GM23338 (cell line): ENCODE data around the gene SLC4A9.

ENCODE experiments used
- CTCF ChIP-seq, 2 experiments: fragments of 200-600 bp in 1 of 2; sonication (generic) in 1 of 2; conservative IDR thresholded peaks; 2 replicates each; pipeline versions ENCODE4 v1.5.1 to v1.6.1; 2016 to 2017; ENCODE audit warnings: antibody characterized with exemption in 2 of 2, low read depth in 2 of 2, mild to moderate bottlenecking in 2 of 2, moderate library complexity in 1 of 2
- EZH2 ChIP-seq: fragments of 200-600 bp; sonication (generic); IDR thresholded peaks from one replicate; pipeline ENCODE4 v1.8.0; 2017; ENCODE audit warnings: antibody characterized with exemption, mild to moderate bottlenecking, low read depth; ENCODE audit not compliant: unreplicated experiment
- POLR2AphosphoS5 ChIP-seq: IDR thresholded peaks from 2 replicates; pipeline ENCODE4 v1.6.1; 2016; ENCODE audit warnings: antibody characterized with exemption, low read depth

DNA sequence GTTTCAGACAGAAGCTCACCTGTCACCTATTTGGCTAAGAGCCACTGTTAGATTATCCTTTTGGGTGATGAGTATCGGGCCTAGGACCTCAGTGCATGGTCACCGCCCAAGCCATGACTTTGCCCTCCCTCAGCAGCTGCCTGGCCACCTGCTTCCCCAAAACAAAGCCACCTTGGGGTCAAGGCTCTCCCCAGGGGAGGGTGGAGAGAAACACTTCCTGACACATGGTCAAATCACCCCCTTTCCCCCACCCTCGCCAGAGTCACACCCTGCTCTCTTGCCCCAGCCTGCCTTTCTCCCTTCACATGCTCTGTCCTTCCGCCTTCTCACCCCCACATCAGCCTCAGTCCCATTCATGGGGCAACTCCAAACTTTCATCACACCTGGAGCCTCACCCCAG, 11.9 kb upstream of the SLC4A9 start:
- TF ChIP-seq EZH2 = no peak
- no peak for TF ChIP-seq POLR2AphosphoS5
- TF ChIP-seq CTCF (conservative IDR thresholded peaks at IDR 0.05; ENCODE audit: low read depth in 2 of 2) = no peak
